H9 (cell line): ENCODE results near the gene MYO10. TPM values are rescaled to one million over a fixed set of nuclear protein-coding genes. Genes with fewer than 3 reads are reported as not detected.

Experiments
- DNase-seq: peaks from one replicate; pipeline ENCODE4 v3.0.0-alpha.2; 2017
- H2AFZ ChIP-seq: one replicate; pipeline ENCODE4 v1.6.1; 2013; ENCODE audit warnings: mild to moderate bottlenecking, low read length, control low read depth, moderate library complexity
- H2AK5ac ChIP-seq: 2 replicates; pipeline ENCODE4 v1.6.1; 2013; ENCODE audit warnings: low read length, control low read depth, mixed read lengths; ENCODE audit not compliant: insufficient read length
- H2BK120ac ChIP-seq: one replicate; pipeline ENCODE4 v1.6.1; 2013; ENCODE audit warnings: low read depth, mild to moderate bottlenecking, low read length, control low read depth, inconsistent platforms; ENCODE audit not compliant: poor library complexity, severe bottlenecking
- H2BK12ac ChIP-seq: 2 replicates; pipeline ENCODE4 v1.6.1; 2013; ENCODE audit warnings: low read length, control low read depth, mixed read lengths, low read depth; ENCODE audit not compliant: insufficient read length
- H2BK15ac ChIP-seq: 2 replicates; pipeline ENCODE4 v1.6.1; 2013; ENCODE audit warnings: low read depth, low read length, control low read depth
- H2BK20ac ChIP-seq: one replicate; pipeline ENCODE4 v1.6.1; 2013; ENCODE audit warnings: low read depth, mild to moderate bottlenecking, low read length, control low read depth, inconsistent platforms; ENCODE audit not compliant: poor library complexity, severe bottlenecking
- H2BK5ac ChIP-seq: 2 replicates; pipeline ENCODE4 v1.6.1; 2013; ENCODE audit warnings: low read length, control low read depth, mixed read lengths; ENCODE audit not compliant: insufficient read length
- H3K14ac ChIP-seq: 2 replicates; pipeline ENCODE4 v1.6.1; 2013; ENCODE audit warnings: low read length, control low read depth; ENCODE audit not compliant: insufficient read depth
- H3K18ac ChIP-seq: 2 replicates; pipeline ENCODE4 v1.6.1; 2013; ENCODE audit warnings: low read depth, mild to moderate bottlenecking, mixed read lengths, low read length, control low read depth; ENCODE audit not compliant: insufficient read length
- H3K23ac ChIP-seq: 2 replicates; pipeline ENCODE4 v1.6.1; 2013; ENCODE audit warnings: low read length, control low read depth, mixed read lengths, low read depth; ENCODE audit not compliant: insufficient read length
- H3K23me2 ChIP-seq: 2 replicates; pipeline ENCODE4 v1.6.1; 2013; ENCODE audit warnings: low read depth, mild to moderate bottlenecking, mixed read lengths, low read length, control low read depth; ENCODE audit not compliant: insufficient read length, poor library complexity, severe bottlenecking
- H3K27ac ChIP-seq: 2 replicates; pipeline ENCODE4 v1.5.1; 2013; ENCODE audit warnings: low read length, control low read depth, mixed read lengths, low read depth; ENCODE audit not compliant: insufficient read length
- H3K27me3 ChIP-seq: 2 replicates; pipeline ENCODE4 v1.6.1; 2013; ENCODE audit warnings: low read length, control low read depth, inconsistent platforms; ENCODE audit not compliant: insufficient read depth
- H3K4ac ChIP-seq: 2 replicates; pipeline ENCODE4 v1.6.1; 2013; ENCODE audit warnings: low read depth, mild to moderate bottlenecking, control low read depth, inconsistent platforms, low read length, moderate library complexity
- H3K4me1 ChIP-seq: 2 replicates; pipeline ENCODE4 v1.6.1; 2013; ENCODE audit warnings: low read length, control low read depth, inconsistent platforms; ENCODE audit not compliant: insufficient read depth
- H3K4me2 ChIP-seq: 2 replicates; pipeline ENCODE4 v1.6.1; 2013; ENCODE audit warnings: low read length, control low read depth, mixed read lengths; ENCODE audit not compliant: insufficient read length, insufficient read depth
- H3K56ac ChIP-seq: 2 replicates; pipeline ENCODE4 v1.6.1; 2013; ENCODE audit warnings: low read depth, mild to moderate bottlenecking, mixed read lengths, low read length, control low read depth; ENCODE audit not compliant: insufficient read length
- H3K79me1 ChIP-seq: 2 replicates; pipeline ENCODE4 v1.6.1; 2013; ENCODE audit warnings: low read depth, mild to moderate bottlenecking, moderate library complexity, low read length, control low read depth, inconsistent platforms; ENCODE audit not compliant: insufficient read depth, poor library complexity, severe bottlenecking
- H3K79me2 ChIP-seq: 2 replicates; pipeline ENCODE4 v1.6.1; 2013; ENCODE audit warnings: low read length, control low read depth, inconsistent platforms; ENCODE audit not compliant: insufficient read depth
- H3K9ac ChIP-seq: 2 replicates; pipeline ENCODE4 v1.6.1; 2013; ENCODE audit warnings: low read length, control low read depth, mixed read lengths; ENCODE audit not compliant: insufficient read length; ENCODE audit errors: extremely low read depth
- H3K9me3 ChIP-seq: one replicate; pipeline ENCODE4 v1.6.1; 2013; ENCODE audit warnings: low read depth, low read length, inconsistent platforms; ENCODE audit not compliant: control insufficient read depth
- H3T11ph ChIP-seq: one replicate; pipeline ENCODE4 v1.6.1; 2013; ENCODE audit warnings: mild to moderate bottlenecking, low read length, control low read depth, inconsistent platforms
- H4K20me1 ChIP-seq: one replicate; pipeline ENCODE4 v1.6.1; 2013; ENCODE audit not compliant: control insufficient read depth, insufficient read length, insufficient read depth
- H4K5ac ChIP-seq: 2 replicates; pipeline ENCODE4 v1.6.1; 2013; ENCODE audit warnings: low read depth, mild to moderate bottlenecking, mixed read lengths, low read length, control low read depth; ENCODE audit not compliant: insufficient read length
- H4K8ac ChIP-seq: replicated peaks from 2 replicates; pipeline ENCODE4 v1.6.1; 2013; ENCODE audit warnings: low read length, control low read depth, mixed read lengths, low read depth; ENCODE audit not compliant: insufficient read length
- H4K91ac ChIP-seq: 2 replicates; pipeline ENCODE4 v1.6.1; 2013; ENCODE audit warnings: low read depth, mild to moderate bottlenecking, moderate library complexity, mixed read lengths, low read length, control low read depth; ENCODE audit not compliant: insufficient read length
- H3K27ac Mint-ChIP-seq, 3 experiments: 2 replicates in 2 of 3; 3 replicates in 1 of 3; pipeline ENCODE4 v1.8.0; 2020 to 2021; ENCODE audit warnings: mixed read lengths in 3 of 3, mild to moderate bottlenecking in 1 of 3, moderate library complexity in 1 of 3
- H3K27me3 Mint-ChIP-seq: 2 replicates; pipeline ENCODE4 v1.8.0; 2021; ENCODE audit warnings: low read depth, mild to moderate bottlenecking, moderate library complexity, mixed read lengths
- H3K36me3 Mint-ChIP-seq, 3 experiments: 2 replicates in 2 of 3; 3 replicates in 1 of 3; pipeline ENCODE4 v1.8.0; 2020 to 2021; ENCODE audit warnings: low read depth in 3 of 3, mixed read lengths in 3 of 3; ENCODE audit not compliant: insufficient read depth in 1 of 3
- H3K4me1 Mint-ChIP-seq, 2 experiments: 2 replicates each; pipeline ENCODE4 v1.8.0; 2020; ENCODE audit warnings: mixed read lengths in 2 of 2
- H3K4me3 Mint-ChIP-seq, 2 experiments: 2 replicates in 1 of 2; 3 replicates in 1 of 2; pipeline ENCODE4 v1.8.0; 2020 to 2021; ENCODE audit warnings: mild to moderate bottlenecking in 2 of 2, mixed read lengths in 2 of 2, moderate library complexity in 1 of 2
- H3K9me3 Mint-ChIP-seq, 2 experiments: 2 replicates in 1 of 2; 3 replicates in 1 of 2; pipeline ENCODE4 v1.8.0; 2020; ENCODE audit warnings: mild to moderate bottlenecking in 2 of 2, mixed read lengths in 2 of 2, moderate library complexity in 1 of 2
- WGBS: extraction: QIAGEN DNeasy Blood & Tissue Kit; methylation state at CpG from one replicate; pipeline ENCODE4 v1.1.7; 2013; ENCODE audit warnings: missing lambda C conversion rate, low lambda C conversion rate, mixed read lengths; ENCODE audit not compliant: insufficient read length; ENCODE audit errors: extremely low coverage; 5-methylcytosine and 5-hydroxymethylcytosine counted together
- total RNA-seq: library from RNA; stranded (reverse); gene quantifications from 2 replicates; pipeline ENCODE4 v1.2.1, GENCODE V29; 2021
- TF ChIP-seq, protein P1 (sequence below): fragments of 200-600 bp; sonication (generic); conservative IDR thresholded peaks from 3 replicates; pipeline ENCODE4 v1.8.0; 2021; ENCODE audit warnings: antibody characterized with exemption, mild to moderate bottlenecking

The MYO10 gene
- total RNA-seq, 1 experiment from 2014 or later: 127 TPM

DNA sequence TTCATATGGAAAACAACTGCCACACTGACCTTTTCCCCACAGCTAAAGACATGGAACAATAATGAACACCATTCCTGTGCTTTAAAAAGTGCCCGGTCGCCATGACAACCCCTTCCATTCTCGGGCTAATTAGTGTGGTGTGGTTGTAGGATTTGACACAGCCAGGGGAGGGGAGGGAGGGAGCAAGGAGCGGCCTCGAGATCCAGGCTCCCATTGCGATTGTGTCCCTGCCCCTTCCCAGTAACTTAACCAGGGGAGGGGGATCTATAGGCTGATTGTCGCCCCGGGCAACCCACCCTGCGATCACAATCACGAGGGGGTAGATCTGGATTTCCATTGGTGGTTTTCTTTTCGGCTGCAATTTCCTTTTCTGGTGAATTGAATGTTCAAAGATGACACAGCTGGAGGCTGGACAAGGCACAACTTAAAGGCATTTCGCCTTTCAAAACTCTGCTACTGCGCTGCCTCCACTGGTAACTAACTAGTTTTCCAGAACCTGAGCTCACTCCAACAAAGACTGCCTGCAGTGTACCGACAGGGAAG, 222.6 kb downstream of the MYO10 start:
- Histone ChIP-seq H3K9ac (no peak overlapping the region), H3K4me1 (peaks cover 9% of the 10 kb centered on the region; the same call in 1 of the 2 replicates), H3K23me2 (peaks cover 2% of the 10 kb centered on the region), H2BK20ac (no peak overlapping the region), H3K18ac (no peak overlapping the region), H2BK15ac (no peak overlapping the region), H2BK120ac (no peak overlapping the region), H3T11ph (no peak overlapping the region), H3K4me2 (peak overlapping the region; percentile 55), H4K5ac (no peak overlapping the region), H4K91ac (no peak overlapping the region), H3K27me3 (no peaks in the 10 kb centered on the region), H3K79me1 (peaks cover 4% of the 10 kb centered on the region), H2AFZ (no peak overlapping the region), H2AK5ac (no peak overlapping the region), H4K20me1 (no peaks in the 10 kb centered on the region), H3K4ac (no peak overlapping the region), H3K79me2 (peaks cover 16% of the 10 kb centered on the region; the same call in 1 of the 2 replicates), H2BK5ac (no peak overlapping the region), H3K27ac (no peak overlapping the region), H3K9me3 (no peaks in the 10 kb centered on the region), H3K56ac (no peak overlapping the region), H3K14ac (no peak overlapping the region), H3K23ac (no peak overlapping the region), H4K8ac (no peak overlapping the region), H2BK12ac (no peak overlapping the region)
- no CpG with 5 or more reads among the region's 14 CpGs for WGBS
- peak; percentile 59 for DNase-seq
- Mint-ChIP-seq H3K9me3 (no peaks in the 10 kb centered on the region), H3K4me1 (peaks cover 53 to 58% of the 10 kb centered on the region in 2 experiments), H3K36me3 (peaks cover 25 to 34% (median 30%) of the 10 kb centered on the region in 3 experiments; a peak in 6 of 7 replicates), H3K27ac (peak overlapping the region; percentile 78 to 97 (median 94)), H3K4me3 (peak overlapping the region; percentile 46 to 68), H3K27me3 (no peaks in the 10 kb centered on the region)
- TF ChIP-seq, protein P1, sequence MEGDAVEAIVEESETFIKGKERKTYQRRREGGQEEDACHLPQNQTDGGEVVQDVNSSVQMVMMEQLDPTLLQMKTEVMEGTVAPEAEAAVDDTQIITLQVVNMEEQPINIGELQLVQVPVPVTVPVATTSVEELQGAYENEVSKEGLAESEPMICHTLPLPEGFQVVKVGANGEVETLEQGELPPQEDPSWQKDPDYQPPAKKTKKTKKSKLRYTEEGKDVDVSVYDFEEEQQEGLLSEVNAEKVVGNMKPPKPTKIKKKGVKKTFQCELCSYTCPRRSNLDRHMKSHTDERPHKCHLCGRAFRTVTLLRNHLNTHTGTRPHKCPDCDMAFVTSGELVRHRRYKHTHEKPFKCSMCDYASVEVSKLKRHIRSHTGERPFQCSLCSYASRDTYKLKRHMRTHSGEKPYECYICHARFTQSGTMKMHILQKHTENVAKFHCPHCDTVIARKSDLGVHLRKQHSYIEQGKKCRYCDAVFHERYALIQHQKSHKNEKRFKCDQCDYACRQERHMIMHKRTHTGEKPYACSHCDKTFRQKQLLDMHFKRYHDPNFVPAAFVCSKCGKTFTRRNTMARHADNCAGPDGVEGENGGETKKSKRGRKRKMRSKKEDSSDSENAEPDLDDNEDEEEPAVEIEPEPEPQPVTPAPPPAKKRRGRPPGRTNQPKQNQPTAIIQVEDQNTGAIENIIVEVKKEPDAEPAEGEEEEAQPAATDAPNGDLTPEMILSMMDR: no peak
